ENCODE measurements around the gene ZNF775.

The ZNF775 gene

DNA sequence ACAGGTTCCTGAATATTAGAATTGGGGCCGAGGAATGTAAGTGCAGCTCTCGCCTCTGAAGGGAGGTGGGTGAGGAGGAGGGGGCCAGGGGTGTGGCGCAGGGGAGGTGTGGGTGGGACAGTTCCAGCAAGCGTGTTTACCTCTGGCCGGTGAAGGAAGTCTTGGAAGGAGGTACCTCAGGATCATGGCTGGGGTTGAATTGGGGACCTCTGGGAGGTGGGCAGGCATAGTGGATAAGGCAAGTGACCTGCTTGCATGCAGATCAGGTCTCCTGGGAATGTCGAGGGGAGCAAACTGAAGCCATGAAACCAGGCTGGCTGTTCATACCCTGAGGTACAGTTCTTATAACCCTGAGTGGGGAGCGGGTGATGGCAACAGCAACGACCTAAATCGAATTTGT lies 2.0 kb downstream of the ZNF775 start:
- TF ChIP-seq, protein P1, sequence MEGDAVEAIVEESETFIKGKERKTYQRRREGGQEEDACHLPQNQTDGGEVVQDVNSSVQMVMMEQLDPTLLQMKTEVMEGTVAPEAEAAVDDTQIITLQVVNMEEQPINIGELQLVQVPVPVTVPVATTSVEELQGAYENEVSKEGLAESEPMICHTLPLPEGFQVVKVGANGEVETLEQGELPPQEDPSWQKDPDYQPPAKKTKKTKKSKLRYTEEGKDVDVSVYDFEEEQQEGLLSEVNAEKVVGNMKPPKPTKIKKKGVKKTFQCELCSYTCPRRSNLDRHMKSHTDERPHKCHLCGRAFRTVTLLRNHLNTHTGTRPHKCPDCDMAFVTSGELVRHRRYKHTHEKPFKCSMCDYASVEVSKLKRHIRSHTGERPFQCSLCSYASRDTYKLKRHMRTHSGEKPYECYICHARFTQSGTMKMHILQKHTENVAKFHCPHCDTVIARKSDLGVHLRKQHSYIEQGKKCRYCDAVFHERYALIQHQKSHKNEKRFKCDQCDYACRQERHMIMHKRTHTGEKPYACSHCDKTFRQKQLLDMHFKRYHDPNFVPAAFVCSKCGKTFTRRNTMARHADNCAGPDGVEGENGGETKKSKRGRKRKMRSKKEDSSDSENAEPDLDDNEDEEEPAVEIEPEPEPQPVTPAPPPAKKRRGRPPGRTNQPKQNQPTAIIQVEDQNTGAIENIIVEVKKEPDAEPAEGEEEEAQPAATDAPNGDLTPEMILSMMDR (IDR thresholded peaks at IDR 0.05; ENCODE audit: control insufficient read depth, extremely low read depth, insufficient read depth): no peak
- H3K4me3 ChIP-seq (ENCODE audit: low read depth, low read length): no peak overlapping the region
- DNase-seq (ENCODE audit: low read depth): no peak

DNA sequence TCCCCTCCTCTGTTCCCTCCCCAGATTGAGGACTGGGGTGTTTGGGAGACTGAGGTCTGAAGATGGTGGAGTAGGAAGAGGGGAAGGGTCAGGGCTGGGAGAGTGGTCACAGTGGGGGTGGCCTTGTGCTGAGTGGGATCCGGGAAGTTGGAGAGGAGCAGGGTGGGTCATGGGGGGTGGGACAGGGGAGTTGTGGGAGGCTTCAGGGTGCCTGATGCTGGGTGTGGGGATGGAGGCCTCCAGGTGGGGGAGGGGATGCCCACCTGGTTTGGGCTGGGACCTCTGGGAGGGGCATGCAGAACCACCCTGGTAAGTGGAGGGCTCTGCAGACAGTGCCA lies 2.6 kb downstream of the ZNF775 start:
- H3K4me3 ChIP-seq (ENCODE audit: low read depth, low read length): no peak overlapping the region
- DNase-seq (ENCODE audit: low read depth): no peak
- TF ChIP-seq, protein P1 (IDR thresholded peaks at IDR 0.05; ENCODE audit: control insufficient read depth, extremely low read depth, insufficient read depth): no peak

DNA sequence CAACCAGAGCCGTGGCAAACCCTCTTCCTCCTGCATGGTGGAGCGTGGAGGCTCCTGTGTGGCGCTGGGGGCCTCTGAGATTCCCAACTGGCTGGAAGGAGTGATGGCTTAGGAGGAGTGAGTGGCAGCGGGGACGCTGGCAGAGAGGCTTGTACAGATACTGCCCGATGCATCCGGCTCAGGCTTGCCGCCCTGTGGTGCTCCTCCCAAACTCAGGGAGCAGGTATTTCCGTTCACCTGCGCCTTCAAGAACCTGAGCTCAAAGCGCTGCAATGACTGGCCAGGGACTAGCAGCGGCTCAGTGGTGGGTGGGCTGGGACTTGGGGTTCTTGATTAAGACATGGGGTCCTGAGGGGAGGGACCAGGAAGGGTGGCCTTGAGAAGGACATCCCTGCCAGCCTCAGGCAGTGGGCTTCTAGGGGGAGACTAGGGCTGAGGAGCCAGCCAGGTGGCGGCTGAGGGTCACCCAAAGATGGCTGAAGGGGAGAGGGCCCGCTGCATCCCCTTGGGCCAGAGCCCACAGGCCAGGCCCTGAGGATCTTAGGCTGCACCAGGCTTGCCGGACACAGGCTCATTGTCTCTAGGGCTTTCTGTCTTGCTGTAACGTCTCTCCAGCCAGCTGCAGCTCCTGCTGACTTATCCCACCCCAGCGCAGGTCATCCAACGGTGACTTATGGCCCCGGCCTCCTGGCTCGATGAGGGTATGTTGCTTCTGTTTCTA lies 3.2 kb downstream of the ZNF775 start:
- peak overlapping the region; percentile 40 for H3K4me3 ChIP-seq (ENCODE audit: low read depth, low read length)
- TF ChIP-seq, protein P1 (IDR thresholded peaks at IDR 0.05; ENCODE audit: control insufficient read depth, extremely low read depth, insufficient read depth): peak; percentile 35; the same call in 1 of the 2 replicates
- no peak for DNase-seq (ENCODE audit: low read depth)

GRCh38 chr7:150382844-150383225 lies 3.7 kb downstream of the ZNF775 start:
- TF ChIP-seq, protein P1 (IDR thresholded peaks at IDR 0.05; ENCODE audit: control insufficient read depth, extremely low read depth, insufficient read depth): no peak
- peak overlapping the region; percentile 40 for H3K4me3 ChIP-seq (ENCODE audit: low read depth, low read length)
- peak; percentile 83 for DNase-seq (ENCODE audit: low read depth)

DNA sequence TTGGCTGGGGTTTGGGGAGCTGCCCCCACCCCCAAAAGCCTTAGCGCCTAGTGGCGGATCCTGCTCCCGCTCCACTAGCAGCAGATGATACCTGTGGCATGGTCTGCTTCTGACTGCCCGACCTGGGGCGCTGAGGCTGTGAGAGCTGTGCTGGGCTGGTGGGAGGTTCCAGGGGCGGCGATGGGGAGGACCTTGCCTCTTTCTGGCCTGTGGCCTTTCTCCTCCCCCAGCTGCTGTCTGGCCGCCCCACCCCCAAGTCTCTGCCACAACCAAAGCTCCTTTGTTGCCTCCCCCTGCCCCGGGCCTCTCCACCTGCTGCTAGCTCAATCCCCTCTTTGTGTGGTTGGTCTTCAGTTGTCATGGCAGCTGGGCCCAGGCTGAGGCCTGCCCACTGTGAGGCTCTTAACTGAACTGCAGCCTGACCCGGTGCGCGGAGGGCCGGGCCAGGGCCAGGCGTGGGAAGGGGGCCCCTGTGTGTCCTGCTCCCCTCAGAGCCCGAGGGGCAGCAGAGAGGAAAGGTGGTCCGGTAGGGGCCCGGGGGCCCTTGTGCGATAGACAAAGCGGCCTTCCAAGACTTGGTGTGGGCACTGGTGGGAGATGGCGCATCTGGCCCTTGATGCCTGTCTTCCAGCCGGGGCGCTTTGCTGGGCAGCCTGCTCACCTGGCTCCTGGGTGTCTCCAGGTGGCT lies 4.7 kb downstream of the ZNF775 start:
- H3K4me3 ChIP-seq (ENCODE audit: low read depth, low read length): peak overlapping the region; percentile 20
- DNase-seq (ENCODE audit: low read depth): no peak
- TF ChIP-seq, protein P1 (IDR thresholded peaks at IDR 0.05; ENCODE audit: control insufficient read depth, extremely low read depth, insufficient read depth): no peak

DNA sequence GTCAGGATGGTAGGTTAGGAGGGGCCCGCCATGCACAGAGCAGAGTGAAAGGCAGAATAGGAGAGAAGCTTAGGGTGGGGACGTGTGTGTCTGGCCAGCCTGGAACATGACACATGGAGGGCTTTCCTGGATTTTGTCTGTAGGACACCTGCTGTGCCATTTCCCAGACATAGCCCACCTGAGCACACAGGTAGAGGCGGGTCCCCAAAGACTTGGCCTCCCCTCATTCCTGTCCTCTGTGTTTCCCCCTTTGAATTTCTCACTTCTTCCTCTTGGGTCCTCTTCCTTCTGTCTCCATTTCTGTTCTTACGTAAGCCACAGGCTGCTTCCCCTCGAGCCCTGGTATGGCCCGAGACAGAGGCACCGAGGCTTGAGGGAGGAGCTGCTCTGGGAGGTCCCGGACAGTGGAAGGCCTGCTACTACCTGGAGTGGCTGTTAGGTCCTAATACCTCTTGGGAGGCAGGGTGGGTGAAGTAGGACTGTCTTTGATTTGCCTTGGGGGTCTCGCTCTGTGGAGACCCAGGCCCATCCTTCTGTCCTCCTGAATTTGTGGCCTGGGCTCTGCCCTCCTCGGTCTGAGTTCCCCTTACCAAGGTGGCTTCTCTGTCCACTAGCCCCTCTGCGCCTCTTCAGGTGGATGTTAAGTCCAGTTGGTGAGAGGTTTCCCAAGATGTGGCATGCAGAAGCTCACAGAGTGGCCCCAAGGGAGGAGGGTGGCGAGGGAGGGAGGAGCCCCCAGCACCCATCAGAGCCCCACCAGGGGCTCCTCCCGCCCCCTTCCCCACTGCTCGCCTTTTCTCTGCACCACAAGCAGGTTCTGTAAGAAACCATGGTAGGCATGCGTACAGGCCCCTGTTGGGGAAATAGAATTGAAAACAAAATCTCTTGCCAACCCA lies 5.5 kb downstream of the ZNF775 start:
- DNase-seq (ENCODE audit: low read depth): no peak
- TF ChIP-seq, protein P1 (IDR thresholded peaks at IDR 0.05; ENCODE audit: control insufficient read depth, extremely low read depth, insufficient read depth): no peak
- H3K4me3 ChIP-seq (ENCODE audit: low read depth, low read length): no peak overlapping the region
